Lung (tissue), 12 donors: Measurements from ENCODE around the gene HOXB3. TPM values are rescaled to one million over a fixed set of nuclear protein-coding genes. Genes with fewer than 3 reads are reported as not detected.

Experiments used
- ATAC-seq: fragments of 200-7000 bp; cut with Tn5 transposase; one replicate; pipeline ENCODE4 v1.9.1; 2020; ENCODE audit warnings: moderate number of reproducible peaks; ENCODE audit not compliant: insufficient read depth, low FRiP score
- DNase-seq, 3 donors: peaks; one replicate each; pipeline ENCODE4 v3.0.0-alpha.2; 2013 to 2017
- H3K27ac ChIP-seq, 2 donors: one replicate each; pipeline ENCODE4 v1.5.1; 2013; ENCODE audit warnings: mild to moderate bottlenecking in 2 of 2, moderate library complexity in 2 of 2, control low read depth in 1 of 2, inconsistent platforms in 1 of 2, low read depth in 1 of 2, low read length in 1 of 2
- H3K27me3 ChIP-seq, 3 donors: one replicate each; pipeline ENCODE4 v1.5.1; 2013; ENCODE audit warnings: low read length in 2 of 3; ENCODE audit not compliant: control insufficient read depth in 3 of 3, insufficient read depth in 3 of 3
- H3K36me3 ChIP-seq, 4 donors: one replicate each; pipeline ENCODE4 v1.5.1; 2013; ENCODE audit warnings: low read length in 4 of 4, mild to moderate bottlenecking in 1 of 4, moderate library complexity in 1 of 4; ENCODE audit not compliant: control insufficient read depth in 4 of 4, insufficient read depth in 4 of 4
- H3K4me1 ChIP-seq, 5 donors: one replicate each; pipeline ENCODE4 v1.5.1; 2013; ENCODE audit warnings: low read length in 5 of 5, mild to moderate bottlenecking in 2 of 5, moderate library complexity in 1 of 5; ENCODE audit not compliant: control insufficient read depth in 5 of 5, insufficient read depth in 5 of 5
- H3K4me3 ChIP-seq: one replicate; pipeline ENCODE4 v1.5.1; 2013; ENCODE audit warnings: mild to moderate bottlenecking, control low read depth, moderate library complexity
- H3K9ac ChIP-seq, 2 donors: one replicate each; pipeline ENCODE4 v1.5.1; 2013; ENCODE audit warnings: low read length in 2 of 2, control low read depth in 1 of 2; ENCODE audit not compliant: insufficient read depth in 1 of 2
- H3K9me3 ChIP-seq, 4 donors: one replicate each; pipeline ENCODE4 v1.5.1; 2013; ENCODE audit warnings: low read length in 3 of 4, mild to moderate bottlenecking in 1 of 4, moderate library complexity in 1 of 4; ENCODE audit not compliant: control insufficient read depth in 4 of 4, insufficient read depth in 3 of 4
- WGBS, 2 donors: extraction: QIAGEN DNeasy Blood & Tissue Kit; methylation state at CpG; one replicate each; pipeline ENCODE4 v1.1.7; 2013; 5-methylcytosine and 5-hydroxymethylcytosine counted together
- polyA plus RNA-seq, 2 donors: library from polyadenylated mRNA; stranded (reverse); fragments of 200-250 nt; gene quantifications; one replicate each; pipeline ENCODE4 v1.2.1, GENCODE V29; 2013
- total RNA-seq, 2 donors: library from RNA; depleted of rRNA in 1 of 2; stranded (reverse); fragments of >200 nt in 1 of 2; gene quantifications; one replicate each; pipeline ENCODE4 v1.2.1, GENCODE V29; 2014 to 2021
- TF ChIP-seq, protein P1 (sequence below): IDR thresholded peaks from 2 replicates; pipeline ENCODE4 v1.5.1; 2012; ENCODE audit warnings: mild to moderate bottlenecking; ENCODE audit errors: control extremely low read depth, extremely low read depth
- donor health status: control.
- donor health status: control.
- donor health status: Bipolar disorder and iron deficiency.
- donor health status: healthy.
- donor health status: DM: yes; HTN: yes; CAD: no.

The HOXB3 gene
- total and polyA plus RNA-seq, 4 donors: 1.9 to 21.1 (median 6.7) TPM

DNA sequence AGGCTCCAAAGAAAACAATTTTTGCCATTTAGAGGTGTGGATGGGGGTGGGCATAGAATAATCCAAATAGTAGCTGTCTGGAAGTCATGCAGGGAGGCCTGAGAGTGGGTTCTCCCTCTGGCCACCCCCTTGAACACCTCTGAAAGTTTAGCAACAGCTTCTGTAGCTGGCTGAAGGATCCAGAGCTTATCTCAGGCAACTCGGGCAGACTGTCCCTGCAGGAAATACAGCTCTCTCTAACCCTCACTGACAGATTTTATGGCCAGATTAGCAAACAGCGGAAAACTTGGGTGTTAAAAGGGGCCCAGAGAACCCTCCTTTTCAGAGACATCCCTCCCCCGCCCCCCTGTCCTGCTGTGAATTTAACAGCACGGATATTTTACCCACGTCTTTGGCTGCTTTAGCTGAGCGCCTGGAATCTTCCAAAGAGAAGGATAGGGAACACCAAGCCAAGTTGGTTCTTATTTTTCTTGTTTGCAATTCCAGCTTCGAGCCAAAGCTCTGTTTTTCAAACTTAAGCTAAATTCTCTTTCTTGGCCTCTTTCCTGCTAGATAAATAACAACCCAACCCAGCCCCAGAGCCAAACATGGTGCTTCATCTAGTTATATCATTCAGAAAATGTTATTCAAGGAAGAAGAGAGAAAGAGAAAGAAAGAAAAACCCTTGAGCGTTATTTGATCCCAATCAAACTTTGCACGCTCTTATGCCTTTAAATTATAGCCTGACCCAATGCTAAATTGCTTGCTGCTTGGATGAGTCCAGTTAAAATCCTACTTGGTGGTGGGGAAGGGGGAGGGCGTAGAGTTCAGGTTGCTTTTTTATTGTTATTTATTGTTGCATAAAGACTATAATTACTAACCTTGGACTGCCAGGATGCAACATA lies 42.9 kb downstream of the HOXB3 start:
- H3K36me3 ChIP-seq: peaks cover 0 to 28% (median 4%) of the 10 kb centered on the region in 4 donors
- H3K4me1 ChIP-seq: peaks cover 0 to 62% (median 10%) of the 10 kb centered on the region in 5 donors
- H3K27ac ChIP-seq: peak overlapping the region; percentile 4 to 79
- ATAC-seq: no peak
- peak; percentile 86 to 98 (median 97) for DNase-seq
- peaks cover 0 to 3% (median 0%) of the 10 kb centered on the region in 4 donors for H3K9me3 ChIP-seq
- H3K27me3 ChIP-seq: peaks cover 0 to 69% (median 0%) of the 10 kb centered on the region in 3 donors
- TF ChIP-seq, protein P1, sequence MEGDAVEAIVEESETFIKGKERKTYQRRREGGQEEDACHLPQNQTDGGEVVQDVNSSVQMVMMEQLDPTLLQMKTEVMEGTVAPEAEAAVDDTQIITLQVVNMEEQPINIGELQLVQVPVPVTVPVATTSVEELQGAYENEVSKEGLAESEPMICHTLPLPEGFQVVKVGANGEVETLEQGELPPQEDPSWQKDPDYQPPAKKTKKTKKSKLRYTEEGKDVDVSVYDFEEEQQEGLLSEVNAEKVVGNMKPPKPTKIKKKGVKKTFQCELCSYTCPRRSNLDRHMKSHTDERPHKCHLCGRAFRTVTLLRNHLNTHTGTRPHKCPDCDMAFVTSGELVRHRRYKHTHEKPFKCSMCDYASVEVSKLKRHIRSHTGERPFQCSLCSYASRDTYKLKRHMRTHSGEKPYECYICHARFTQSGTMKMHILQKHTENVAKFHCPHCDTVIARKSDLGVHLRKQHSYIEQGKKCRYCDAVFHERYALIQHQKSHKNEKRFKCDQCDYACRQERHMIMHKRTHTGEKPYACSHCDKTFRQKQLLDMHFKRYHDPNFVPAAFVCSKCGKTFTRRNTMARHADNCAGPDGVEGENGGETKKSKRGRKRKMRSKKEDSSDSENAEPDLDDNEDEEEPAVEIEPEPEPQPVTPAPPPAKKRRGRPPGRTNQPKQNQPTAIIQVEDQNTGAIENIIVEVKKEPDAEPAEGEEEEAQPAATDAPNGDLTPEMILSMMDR: no peak
- WGBS, 2 donors: 35 to 36% methylated on average over 10 of the region's 10 CpGs
- H3K4me3 ChIP-seq: no peak overlapping the region
- H3K9ac ChIP-seq: peak overlapping the region; percentile 37 to 91

DNA sequence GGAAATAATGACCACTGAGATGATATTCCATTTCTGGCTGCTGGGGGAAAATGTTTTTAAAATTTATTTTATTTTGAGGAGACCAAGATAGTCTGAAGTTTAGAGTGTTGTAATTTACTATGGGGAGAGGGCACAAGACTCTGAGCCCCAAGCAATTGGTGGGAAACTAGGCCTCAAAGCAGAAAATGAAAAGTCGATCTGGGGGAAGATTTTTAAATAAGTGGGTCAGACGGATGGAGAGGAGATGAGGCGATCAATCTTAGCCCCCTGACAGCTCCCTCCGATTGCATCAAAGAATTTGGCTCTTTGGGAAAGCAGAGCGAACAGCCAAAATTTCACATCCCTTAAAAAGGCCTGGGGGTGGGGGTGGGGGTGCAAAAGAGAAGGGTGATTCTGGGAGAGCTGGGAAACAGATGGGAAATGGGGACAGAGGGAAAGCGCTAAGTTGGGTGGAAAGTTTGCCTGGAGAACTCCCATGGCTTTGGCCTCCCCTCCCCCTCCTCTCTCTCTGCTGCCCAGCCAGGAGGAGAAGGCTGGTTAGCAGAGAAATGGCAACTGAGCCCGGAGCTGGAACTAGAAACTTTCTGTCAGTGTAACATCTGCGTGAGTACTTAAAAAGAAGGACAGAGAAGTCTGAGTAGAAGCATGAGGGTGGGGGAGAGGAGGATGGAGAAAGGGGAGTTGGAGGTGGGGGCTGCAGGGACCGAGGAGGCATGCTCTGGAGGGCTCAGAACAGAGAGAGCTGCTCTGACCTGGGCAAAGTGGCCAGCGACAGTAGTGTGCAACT lies 43.7 kb downstream of the HOXB3 start:
- H3K4me3 ChIP-seq: no peak overlapping the region
- ATAC-seq: no peak
- peaks cover 0 to 27% (median 4%) of the 10 kb centered on the region in 4 donors for H3K36me3 ChIP-seq
- H3K9me3 ChIP-seq: no peaks in the 10 kb centered on the region
- DNase-seq: peak; percentile 79 to 95 (median 89)
- H3K27me3 ChIP-seq: peaks cover 0 to 68% (median 1%) of the 10 kb centered on the region in 3 donors
- TF ChIP-seq, protein P1: no peak
- peaks cover 0 to 53% (median 7%) of the 10 kb centered on the region in 5 donors for H3K4me1 ChIP-seq
- peak overlapping the region; percentile 37 to 63 for H3K9ac ChIP-seq
- 34 to 41% methylated on average over 10 of the region's 10 CpGs for WGBS, 2 donors
- H3K27ac ChIP-seq: peak overlapping the region in 1 of 2 donors; percentile 12

DNA sequence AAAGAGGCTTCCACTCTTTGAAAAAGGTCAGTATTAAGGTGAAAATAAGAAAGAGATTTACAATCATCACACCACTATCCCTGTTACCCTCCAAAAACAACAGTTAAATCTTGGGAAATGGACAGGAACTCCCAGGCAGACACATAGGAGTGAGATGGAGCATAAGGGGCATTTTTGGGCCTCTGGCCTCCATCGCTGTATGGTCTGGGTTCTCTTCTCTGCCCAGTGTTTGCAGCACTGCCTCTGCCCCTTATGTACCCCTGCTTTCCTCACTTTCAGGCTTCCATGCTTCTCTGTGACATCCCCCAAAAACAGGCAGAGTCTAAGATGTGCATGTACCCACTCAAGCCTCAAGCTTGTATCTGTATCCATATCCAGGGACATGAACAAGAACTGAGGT lies 44.5 kb downstream of the HOXB3 start:
- no peak for ATAC-seq
- peak in 2 of 3 donors; percentile 10 to 47 for DNase-seq
- Histone ChIP-seq H3K9ac (peak overlapping the region in 1 of 2 donors; percentile 63), H3K9me3 (no peaks in the 10 kb centered on the region), H3K27ac (peak overlapping the region in 1 of 2 donors; percentile 37), H3K4me3 (no peak overlapping the region), H3K36me3 (peaks cover 0 to 27% (median 4%) of the 10 kb centered on the region in 4 donors), H3K27me3 (peaks cover 0 to 72% (median 3%) of the 10 kb centered on the region in 3 donors), H3K4me1 (peaks cover 0 to 55% (median 7%) of the 10 kb centered on the region in 5 donors)
- 88 to 92% methylated on average over 1 of the region's 1 CpG for WGBS, 2 donors
- TF ChIP-seq, protein P1: no peak
